Pancreas (tissue), 10 donors: Measurements from ENCODE around the gene PLN. TPM values are rescaled to one million over a fixed set of nuclear protein-coding genes. Genes with fewer than 3 reads are reported as not detected.

Source experiments
- ATAC-seq, 4 donors: fragments of 200-7000 bp; cut with Tn5 transposase; one replicate each; pipeline versions ENCODE4 v1.8.0 to v1.9.1; 2020; ENCODE audit warnings: mild to moderate bottlenecking in 4 of 4, moderate library complexity in 4 of 4
- DNase-seq, 6 donors: peaks; one replicate each; pipeline ENCODE4 v3.0.0-alpha.2; 2020
- FAIRE-seq: peaks from 2 replicates; lab custom pipeline; 2012; peaks lifted over from hg19 to GRCh38; lab: Jason Lieb, UNC
- H3K27ac ChIP-seq, 4 donors: fragments of 200-600 bp; sonication (generic); 1 replicate in 3 of 4; 2 replicates in 1 of 4; pipeline versions ENCODE4 v1.5.0 to v1.8.0; 2020
- H3K27me3 ChIP-seq, 4 donors: fragments of 200-600 bp; one replicate each; pipeline ENCODE4 v1.8.0; 2021
- H3K36me3 ChIP-seq, 3 donors: fragments of 200-600 bp; sonication (generic) in 1 of 3; one replicate each; pipeline versions ENCODE4 v1.5.0 to v1.8.0; 2020 to 2021
- H3K4me1 ChIP-seq, 3 donors: fragments of 200-600 bp; one replicate each; pipeline ENCODE4 v1.8.0; 2021
- H3K4me3 ChIP-seq, 4 donors: fragments of 200-600 bp; sonication (generic) in 2 of 4; one replicate each; pipeline versions ENCODE4 v1.5.0 to v1.8.0; 2020 to 2021
- H3K9me3 ChIP-seq, 4 donors: fragments of 200-600 bp; one replicate each; pipeline ENCODE4 v1.8.0; 2021
- CTCF ChIP-seq, 4 donors: fragments of 200-600 bp; sonication (generic) in 3 of 4; IDR thresholded peaks; one replicate each; pipeline versions ENCODE4 v1.5.0 to v1.8.0; 2021; ENCODE audit warnings: antibody characterized with exemption in 4 of 4
- WGBS, 2 donors: extraction: QIAGEN DNeasy Blood & Tissue Kit; methylation state at CpG; one replicate each; pipeline ENCODE4 v1.1.7; 2013; 5-methylcytosine and 5-hydroxymethylcytosine counted together
- intact Hi-C, 3 donors: fragments of 100-400 bp; cut with DNase I; formaldehyde crosslinking; loops; one replicate each; pipeline versions ENCODE4 v1.11.1 to v1.14.2; 2022
- polyA plus RNA-seq, 2 donors: library from polyadenylated mRNA; stranded (reverse); fragments of 200-250 nt; gene quantifications; one replicate each; pipeline ENCODE4 v1.2.3, GENCODE V29; 2013
- total RNA-seq, 6 donors: library from RNA; stranded (reverse); fragmentation: NEBNext Ultra II Directional in 4 of 6; extraction: Animal tissue kit (Norgen Biotek cat#: 25700) in 4 of 6; gene quantifications; one replicate each; pipeline versions ENCODE4 v1.2.1 to v1.2.4, GENCODE V29; 2021 to 2023
- donor health status: healthy with polysubstance abuse.
- donor health status: DM: no; HTN: no; CAD: no; lungs with moderate emphysema.
- donor health status: DM: no; HTN: no; CAD: no.
- donor health status: control.
- donor health status: control.
- donor health status: Bipolar disorder and iron deficiency.
- donor health status: DM: yes; HTN: yes; CAD: no.
- donor health status: DM: no; HTN: no; CAD: no.
- donor health status: DM: no; HTN: no; CAD: no.
- donor health status: DM: yes; HTN: yes; CAD: no.

The PLN gene
- total and polyA plus RNA-seq, 8 donors = 0.09 to 2.8 (median 0.79) TPM

- WGBS, 2 donors = 24 to 35% methylated on average over 3 of the region's 3 CpGs
- intact Hi-C loops = no loop called here
- Histone ChIP-seq H3K27me3 (no peaks in the 10 kb centered on the region), H3K9me3 (no peaks in the 10 kb centered on the region), H3K36me3 (no peaks in the 10 kb centered on the region), H3K27ac (no peak overlapping the region), H3K4me1 (peaks cover 0 to 3% (median 0%) of the 10 kb centered on the region in 3 donors), H3K4me3 (no peak overlapping the region)
- DNase-seq (no peak), ATAC-seq (peak; percentile 76 to 96 (median 93)), FAIRE-seq (peak; percentile 66)
- TF ChIP-seq CTCF (IDR thresholded peaks at IDR 0.05) = peak in 2 of 4 donors; percentile 19 to 42
Observed at GRCh38 chr6:118551063-118552053, 3.3 kb downstream of the PLN start.

- no peak for FAIRE-seq
- Histone ChIP-seq H3K27me3 (no peaks in the 10 kb centered on the region), H3K4me3 (no peak overlapping the region), H3K9me3 (no peaks in the 10 kb centered on the region), H3K36me3 (no peaks in the 10 kb centered on the region), H3K4me1 (no peaks in the 10 kb centered on the region), H3K27ac (no peak overlapping the region)
- no peak for TF ChIP-seq CTCF (IDR thresholded peaks at IDR 0.05)
- intact Hi-C loops = no loop called here
- no peak for DNase-seq
- no peak for ATAC-seq
- WGBS, 2 donors = 49 to 64% methylated on average over 1 of the region's 1 CpG
Observed at GRCh38 chr6:118553132-118553531, 5.0 kb downstream of the PLN start.

GRCh38 chr6:118554698-118555097, 6.6 kb downstream of the PLN start:
- Histone ChIP-seq H3K27me3 (no peaks in the 10 kb centered on the region), H3K36me3 (no peaks in the 10 kb centered on the region), H3K9me3 (no peaks in the 10 kb centered on the region), H3K4me3 (no peak overlapping the region), H3K27ac (no peak overlapping the region), H3K4me1 (peaks cover 0 to 1% (median 0%) of the 10 kb centered on the region in 3 donors)
- intact Hi-C loops = no loop called here
- TF ChIP-seq CTCF (IDR thresholded peaks at IDR 0.05) = no peak
- FAIRE-seq = no peak
- 74 to 79% methylated on average over 1 of the region's 1 CpG for WGBS, 2 donors
- DNase-seq = no peak
- ATAC-seq = no peak

- ATAC-seq = no peak
- Histone ChIP-seq H3K27ac (no peak overlapping the region), H3K27me3 (no peaks in the 10 kb centered on the region), H3K4me1 (peaks cover 0 to 5% (median 0%) of the 10 kb centered on the region in 3 donors), H3K9me3 (no peaks in the 10 kb centered on the region), H3K4me3 (no peak overlapping the region), H3K36me3 (no peaks in the 10 kb centered on the region)
- intact Hi-C loops = no loop called here
- no peak for FAIRE-seq
- WGBS, 2 donors = 70 to 78% methylated on average over 6 of the region's 6 CpGs
- DNase-seq = no peak
- TF ChIP-seq CTCF (IDR thresholded peaks at IDR 0.05) = no peak
Observed at GRCh38 chr6:118558464-118559217, 10.5 kb downstream of the PLN start.
